GM12878 (cell line): ENCODE measurements around the gene SCGN. TPM values are rescaled to one million over a fixed set of nuclear protein-coding genes. Genes with fewer than 3 reads are reported as not detected.

Experiments
- ATAC-seq: fragments of 200-7000 bp; cut with Tn5 transposase; 3 replicates; pipeline ENCODE4 v1.9.1; 2020; ENCODE audit warnings: mild to moderate bottlenecking, moderate library complexity
- BruUV-seq: library from RNA; stranded (reverse); fragments of 400-500 nt; replicated peaks from 2 replicates; lab custom pipeline; 2021; lab: Mats Ljungman, UMichigan
- CTCF ChIA-PET: fragments of 300-600 bp; sonication (Branson Sonifier 250); formaldehyde crosslinking; extraction: SDS; loops from one replicate; lab custom pipeline; 2021; ENCODE audit warnings: inconsistent platforms; lab: Yijun Ruan, JAX
- POLR2A ChIA-PET: fragments of 350-600 bp; formaldehyde crosslinking; extraction: SDS; loops from one replicate; lab custom pipeline; 2021; ENCODE audit warnings: inconsistent platforms; lab: Charles Lee
- RAD21 ChIA-PET: fragments of 300-600 bp; sonication (Branson Sonifier 250); formaldehyde crosslinking; loops from one replicate; lab custom pipeline; 2023; ENCODE audit warnings: antibody characterized with exemption; ENCODE audit not compliant: unreplicated experiment; lab: Charles Lee
- SMC1A ChIA-PET: fragments of 300-600 bp; sonication (Branson Sonifier 250); formaldehyde crosslinking; loops from one replicate; lab custom pipeline; 2023; ENCODE audit not compliant: unreplicated experiment, uncharacterized antibody; lab: Charles Lee
- DNase-seq: peaks from one replicate; pipeline ENCODE4 v3.0.0-alpha.2; 2011; ENCODE audit warnings: low read depth, low spot score
- FAIRE-seq: peaks from 3 replicates; lab custom pipeline; 2011; peaks lifted over from hg19 to GRCh38; lab: Jason Lieb, UNC
- H2AFZ ChIP-seq: 2 replicates; pipeline ENCODE4 v1.6.0; 2011; ENCODE audit warnings: low read depth, low read length, control low read depth; ENCODE audit not compliant: control insufficient read depth
- H3K27ac ChIP-seq: 2 replicates; pipeline ENCODE4 v1.5.1; 2011; ENCODE audit warnings: control low read depth; ENCODE audit not compliant: control insufficient read depth, insufficient read depth
- H3K27me3 ChIP-seq, 2 experiments: replicated peaks in 1 of 2; 2 replicates each; pipeline versions ENCODE4 v1.6.0 to v1.6.1; 2011; ENCODE audit warnings: low read length in 1 of 2; ENCODE audit not compliant: control insufficient read depth in 2 of 2, insufficient read depth in 2 of 2
- H3K36me3 ChIP-seq, 2 experiments: 2 replicates each; pipeline ENCODE4 v1.5.1; 2011; ENCODE audit warnings: low read length in 1 of 2; ENCODE audit not compliant: control insufficient read depth in 2 of 2, insufficient read depth in 2 of 2
- H3K4me1 ChIP-seq: 2 replicates; pipeline ENCODE4 v1.6.1; 2011; ENCODE audit warnings: mild to moderate bottlenecking, low read length, moderate library complexity, mixed read lengths; ENCODE audit not compliant: control insufficient read depth, insufficient read depth
- H3K4me2 ChIP-seq: 2 replicates; pipeline ENCODE4 v1.6.0; 2011; ENCODE audit warnings: control low read depth; ENCODE audit not compliant: control insufficient read depth, insufficient read depth
- H3K4me3 ChIP-seq: fragments of 200-600 bp; sonication (generic); 2 replicates; pipeline ENCODE4 v1.5.1; 2016
- H3K79me2 ChIP-seq: 2 replicates; pipeline ENCODE4 v1.6.0; 2011; ENCODE audit warnings: low read length; ENCODE audit not compliant: control insufficient read depth, insufficient read depth
- H3K9ac ChIP-seq: 2 replicates; pipeline ENCODE4 v1.8.0; 2011; ENCODE audit warnings: low read length, control low read depth, mixed read lengths; ENCODE audit not compliant: control insufficient read depth, insufficient read depth
- H3K9me3 ChIP-seq: replicated peaks from 3 replicates; pipeline ENCODE4 v1.5.1; 2011; ENCODE audit warnings: mild to moderate bottlenecking, low read length; ENCODE audit not compliant: control insufficient read depth, insufficient read depth
- H4K20me1 ChIP-seq: 2 replicates; pipeline ENCODE4 v1.6.0; 2011; ENCODE audit not compliant: control insufficient read depth, insufficient read depth
- BACH1 ChIP-seq: fragments of 450-650 bp; IDR thresholded peaks from 2 replicates; pipeline ENCODE4 v1.6.1; 2017; ENCODE audit warnings: mild to moderate bottlenecking, borderline replicate concordance
- BMI1 ChIP-seq: fragments of 450-650 bp; IDR thresholded peaks from 2 replicates; pipeline ENCODE4 v1.6.1; 2016; ENCODE audit warnings: mild to moderate bottlenecking, moderate library complexity, borderline replicate concordance
- BRCA1 ChIP-seq: IDR thresholded peaks from 2 replicates; pipeline ENCODE4 v1.6.1; 2011; ENCODE audit warnings: low read depth, low read length, improper control_type of control experiment
- E2F8 ChIP-seq: fragments of 450-650 bp; IDR thresholded peaks from 2 replicates; pipeline ENCODE4 v1.6.1; 2018; ENCODE audit warnings: mild to moderate bottlenecking, low read depth, moderate library complexity; ENCODE audit not compliant: partially characterized antibody
- HCFC1 ChIP-seq: fragments of 150-350 bp; IDR thresholded peaks from 2 replicates; pipeline ENCODE4 v1.6.1; 2014; ENCODE audit warnings: low read length
- IRF4 ChIP-seq: IDR thresholded peaks from 2 replicates; pipeline ENCODE4 v1.6.1; 2011; ENCODE audit warnings: low read depth, low read length
- KLF5 ChIP-seq: fragments of 450-650 bp; IDR thresholded peaks from 2 replicates; pipeline ENCODE4 v1.6.1; 2014; ENCODE audit warnings: mild to moderate bottlenecking; ENCODE audit not compliant: partially characterized antibody
- NR2C2 ChIP-seq: IDR thresholded peaks from 2 replicates; pipeline ENCODE4 v1.6.1; 2011; ENCODE audit warnings: borderline replicate concordance, low read depth; ENCODE audit not compliant: control insufficient read depth, insufficient read length
- SIN3A ChIP-seq: IDR thresholded peaks from 2 replicates; pipeline ENCODE4 v1.6.1; 2012; ENCODE audit warnings: low read depth, low read length, improper control_type of control experiment
- SP1 ChIP-seq: IDR thresholded peaks from one replicate; pipeline ENCODE4 v1.6.1; 2011; ENCODE audit warnings: low read depth, low read length
- SREBF1 ChIP-seq: IDR thresholded peaks from 2 replicates; pipeline ENCODE4 v1.6.1; 2012; ENCODE audit warnings: mild to moderate bottlenecking, low read length
- TAF1 ChIP-seq: IDR thresholded peaks from 2 replicates; pipeline ENCODE4 v1.6.1; 2011; ENCODE audit warnings: mild to moderate bottlenecking, low read depth, low read length, borderline replicate concordance
- WRNIP1 ChIP-seq: IDR thresholded peaks from 2 replicates; pipeline ENCODE4 v1.6.1; 2011; ENCODE audit warnings: low read depth, low read length, improper control_type of control experiment, borderline replicate concordance
- WGBS: methylation state at CpG from one replicate; pipeline ENCODE4 v1.1.6; 2016; ENCODE audit warnings: low lambda C conversion rate; ENCODE audit not compliant: insufficient replicate concordance, insufficient coverage; ENCODE audit errors: missing lambda C conversion rate; 5-methylcytosine and 5-hydroxymethylcytosine counted together
- in situ Hi-C: fragments of 300-500 bp; cut with MboI; formaldehyde crosslinking; loops from 9 replicates; pipeline ENCODE4 v1.14.3; 2018; ENCODE audit warnings: mixed read lengths
- intact Hi-C: fragments of 100-400 bp; cut with micrococcal nuclease; formaldehyde crosslinking; loops from one replicate; pipeline ENCODE4 v1.14.2; 2022; ENCODE audit not compliant: unreplicated experiment
- polyA plus RNA-seq, 11 experiments: library from polyadenylated mRNA; depleted of rRNA in 4 of 11; unstranded in 6 of 11; stranded (reverse) in 5 of 11; fragments of >200 nt; fragmentation: Nextera tagmentation in 4 of 11; fragmentation: Illumina TruSeq in 1 of 11; extraction: Ambion mirVana in 4 of 11; extraction: Trizol in 1 of 11; gene quantifications; 1 replicate in 1 of 11; 2 replicates in 10 of 11; pipeline versions ENCODE4 v1.2.1 to v1.2.3, GENCODE V29; 2011 to 2016; ENCODE audit warnings: inconsistent platforms in 2 of 11, missing spikeins in 2 of 11, low read depth in 1 of 11
- total RNA-seq, 4 experiments: library from RNA; depleted of rRNA in 3 of 4; stranded (reverse); fragments of >200 nt in 3 of 4; fragmentation: Illumina TruSeq in 1 of 4; extraction: Trizol in 1 of 4; gene quantifications; 2 replicates each; pipeline versions ENCODE4 v1.2.1 to v1.2.3, GENCODE V29; 2013 to 2021

SCGN gene
- total and polyA plus RNA-seq, 10 of the 15 experiments (the other 5 are each of a cell fraction or from before 2014, with no cell fraction given), result not detected

- Histone ChIP-seq H4K20me1 (no peaks in the 10 kb centered on the region), H2AFZ (no peak overlapping the region), H3K9me3 (no peaks in the 10 kb centered on the region), H3K36me3 (no peaks in the 10 kb centered on the region), H3K4me3 (no peak overlapping the region), H3K9ac (no peak overlapping the region), H3K79me2 (no peaks in the 10 kb centered on the region), H3K4me2 (no peak overlapping the region), H3K27me3 (peaks cover 0 to 6% of the 10 kb centered on the region in 2 experiments; a peak in 3 of 4 replicates), H3K27ac (no peak overlapping the region), H3K4me1 (no peaks in the 10 kb centered on the region)
- FAIRE-seq, result no peak
- in situ Hi-C loops (no loop called here), intact Hi-C loops (no loop called here)
- no TSS peak for BruUV-seq
- ChIA-PET POLR2A (no interaction called here), SMC1A (interaction anchor here (1.6 kb wide), 1 partner anchor 17 kb away, joined by 3 read pairs; no protein-coding TSS in a partner anchor), RAD21 (no interaction called here), CTCF (no interaction called here)
- TF ChIP-seq SREBF1, result no peak
- no peak for TF ChIP-seq KLF5
- TF ChIP-seq SIN3A, result no peak
- no peak for TF ChIP-seq E2F8
- no peak for TF ChIP-seq NR2C2
- TF ChIP-seq BMI1, result no peak
- TF ChIP-seq TAF1, result no peak
- TF ChIP-seq BRCA1, result no peak
- TF ChIP-seq SP1, result no peak
- TF ChIP-seq BACH1, result no peak
- no peak for TF ChIP-seq IRF4
- no peak for TF ChIP-seq HCFC1
- no peak for TF ChIP-seq WRNIP1
- no peak for DNase-seq
- WGBS, result 70% methylated on average over 4 of the region's 4 CpGs
- no peak for ATAC-seq
Observed at GRCh38 chr6:25639653-25640052, 12.4 kb upstream of the SCGN start.
